WTC11 (cell line): ENCODE data around the gene SPSB4.

Experiments
- CREB1 ChIP-seq: sonication (generic); formaldehyde crosslinking; IDR thresholded peaks from 2 replicates; pipeline ENCODE4 v1.8.0; 2023; ENCODE audit warnings: mild to moderate bottlenecking, missing genetic modification reagents
- FOXK1 ChIP-seq: sonication (generic); formaldehyde crosslinking; IDR thresholded peaks from 2 replicates; pipeline ENCODE4 v1.8.0; 2022; ENCODE audit warnings: mild to moderate bottlenecking, moderate library complexity, missing genetic modification reagents
- GABPB1 ChIP-seq: sonication (generic); formaldehyde crosslinking; IDR thresholded peaks from 2 replicates; pipeline ENCODE4 v1.8.1; 2023; ENCODE audit warnings: mild to moderate bottlenecking, missing genetic modification reagents
- IRF1 ChIP-seq: sonication (generic); formaldehyde crosslinking; IDR thresholded peaks from 2 replicates; pipeline ENCODE4 v1.8.0; 2023; ENCODE audit warnings: missing genetic modification reagents
- IRF2 ChIP-seq: sonication (generic); formaldehyde crosslinking; IDR thresholded peaks from 2 replicates; pipeline ENCODE4 v1.8.0; 2022; ENCODE audit warnings: low read depth, missing genetic modification reagents, borderline replicate concordance
- NR1H2 ChIP-seq: sonication (generic); formaldehyde crosslinking; IDR thresholded peaks from 2 replicates; pipeline ENCODE4 v1.9.0; 2021; ENCODE audit warnings: mild to moderate bottlenecking, moderate library complexity, missing genetic modification reagents
- OVOL2 ChIP-seq: fragments of 250-450 bp; sonication (Bioruptor Pico); IDR thresholded peaks from 2 replicates; pipeline ENCODE4 v1.9.0; 2021; ENCODE audit warnings: mild to moderate bottlenecking, borderline replicate concordance
- SMAD3 ChIP-seq: sonication (generic); formaldehyde crosslinking; IDR thresholded peaks from 2 replicates; pipeline ENCODE4 v1.8.0; 2022; ENCODE audit warnings: missing genetic modification reagents, mild to moderate bottlenecking, borderline replicate concordance
- SP1 ChIP-seq: sonication (generic); formaldehyde crosslinking; conservative IDR thresholded peaks from 2 replicates; pipeline ENCODE4 v1.8.1; 2022; ENCODE audit warnings: missing genetic modification reagents
- TCF7 ChIP-seq: sonication (generic); formaldehyde crosslinking; IDR thresholded peaks from 2 replicates; pipeline ENCODE4 v1.8.0; 2022; ENCODE audit warnings: mild to moderate bottlenecking, low read depth, missing genetic modification reagents, moderate library complexity
- TF ChIP-seq, protein P1 (sequence below): fragments of 200-600 bp; IDR thresholded peaks from 2 replicates; pipeline ENCODE4 v1.8.0; 2022; ENCODE audit warnings: antibody characterized with exemption
- TF ChIP-seq, protein P2 (sequence below): sonication (generic); formaldehyde crosslinking; IDR thresholded peaks from 2 replicates; pipeline ENCODE4 v1.8.0; 2022; ENCODE audit warnings: mild to moderate bottlenecking, missing genetic modification reagents
- TF ChIP-seq, protein P3 (sequence below): fragments of 250-450 bp; sonication (Bioruptor Pico); IDR thresholded peaks from 2 replicates; pipeline ENCODE4 v1.9.0; 2021; ENCODE audit warnings: mild to moderate bottlenecking
- TF ChIP-seq, protein P4 (sequence below): sonication (generic); formaldehyde crosslinking; IDR thresholded peaks from 2 replicates; pipeline ENCODE4 v1.8.1; 2023; ENCODE audit warnings: mild to moderate bottlenecking, missing genetic modification reagents, moderate library complexity

DNA sequence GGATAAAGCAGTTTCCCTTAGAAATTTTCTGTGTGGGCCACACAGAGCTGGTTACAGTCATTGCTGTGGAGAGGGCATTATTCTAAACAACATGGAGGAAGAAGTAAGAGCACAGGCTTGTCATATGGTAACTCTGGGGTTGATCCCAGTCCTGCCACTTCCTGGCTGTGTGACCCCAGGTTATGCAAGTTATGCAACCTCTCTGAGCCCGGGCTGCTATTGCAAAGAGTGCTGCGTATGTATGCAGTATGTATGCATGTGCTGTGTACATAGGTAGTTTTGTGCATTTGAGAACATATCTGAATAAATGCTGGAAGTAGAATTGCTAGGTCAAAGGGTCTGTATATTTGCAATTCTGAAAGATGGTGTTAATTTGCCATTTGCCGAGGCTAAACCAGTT, 9.2 kb downstream of the SPSB4 start:
- TF ChIP-seq, protein P1, sequence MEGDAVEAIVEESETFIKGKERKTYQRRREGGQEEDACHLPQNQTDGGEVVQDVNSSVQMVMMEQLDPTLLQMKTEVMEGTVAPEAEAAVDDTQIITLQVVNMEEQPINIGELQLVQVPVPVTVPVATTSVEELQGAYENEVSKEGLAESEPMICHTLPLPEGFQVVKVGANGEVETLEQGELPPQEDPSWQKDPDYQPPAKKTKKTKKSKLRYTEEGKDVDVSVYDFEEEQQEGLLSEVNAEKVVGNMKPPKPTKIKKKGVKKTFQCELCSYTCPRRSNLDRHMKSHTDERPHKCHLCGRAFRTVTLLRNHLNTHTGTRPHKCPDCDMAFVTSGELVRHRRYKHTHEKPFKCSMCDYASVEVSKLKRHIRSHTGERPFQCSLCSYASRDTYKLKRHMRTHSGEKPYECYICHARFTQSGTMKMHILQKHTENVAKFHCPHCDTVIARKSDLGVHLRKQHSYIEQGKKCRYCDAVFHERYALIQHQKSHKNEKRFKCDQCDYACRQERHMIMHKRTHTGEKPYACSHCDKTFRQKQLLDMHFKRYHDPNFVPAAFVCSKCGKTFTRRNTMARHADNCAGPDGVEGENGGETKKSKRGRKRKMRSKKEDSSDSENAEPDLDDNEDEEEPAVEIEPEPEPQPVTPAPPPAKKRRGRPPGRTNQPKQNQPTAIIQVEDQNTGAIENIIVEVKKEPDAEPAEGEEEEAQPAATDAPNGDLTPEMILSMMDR, result no peak
- TF ChIP-seq IRF1, result no peak
- TF ChIP-seq, protein P2, sequence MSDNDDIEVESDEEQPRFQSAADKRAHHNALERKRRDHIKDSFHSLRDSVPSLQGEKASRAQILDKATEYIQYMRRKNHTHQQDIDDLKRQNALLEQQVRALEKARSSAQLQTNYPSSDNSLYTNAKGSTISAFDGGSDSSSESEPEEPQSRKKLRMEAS, result no peak
- no peak for TF ChIP-seq IRF2 (CRISPR knock-in tag)
- no peak for TF ChIP-seq SP1 (CRISPR knock-in tag)
- no peak for TF ChIP-seq GABPB1 (CRISPR knock-in tag)
- TF ChIP-seq, protein P3, sequence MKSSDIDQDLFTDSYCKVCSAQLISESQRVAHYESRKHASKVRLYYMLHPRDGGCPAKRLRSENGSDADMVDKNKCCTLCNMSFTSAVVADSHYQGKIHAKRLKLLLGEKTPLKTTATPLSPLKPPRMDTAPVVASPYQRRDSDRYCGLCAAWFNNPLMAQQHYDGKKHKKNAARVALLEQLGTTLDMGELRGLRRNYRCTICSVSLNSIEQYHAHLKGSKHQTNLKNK, result no peak
- no peak for TF ChIP-seq CREB1 (CRISPR knock-in tag)
- no peak for TF ChIP-seq NR1H2
- TF ChIP-seq, protein P4, sequence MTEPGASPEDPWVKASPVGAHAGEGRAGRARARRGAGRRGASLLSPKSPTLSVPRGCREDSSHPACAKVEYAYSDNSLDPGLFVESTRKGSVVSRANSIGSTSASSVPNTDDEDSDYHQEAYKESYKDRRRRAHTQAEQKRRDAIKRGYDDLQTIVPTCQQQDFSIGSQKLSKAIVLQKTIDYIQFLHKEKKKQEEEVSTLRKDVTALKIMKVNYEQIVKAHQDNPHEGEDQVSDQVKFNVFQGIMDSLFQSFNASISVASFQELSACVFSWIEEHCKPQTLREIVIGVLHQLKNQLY (CRISPR knock-in tag), result no peak
- no peak for TF ChIP-seq TCF7
- TF ChIP-seq OVOL2 (CRISPR knock-in tag), result no peak
- no peak for TF ChIP-seq SMAD3 (CRISPR knock-in tag)
- no peak for TF ChIP-seq FOXK1
